SU-DHL-6 (cell line): ENCODE data around the gene WARS2.

Experiments used
- EZH2phosphoT487 ChIP-seq: fragments of 200-600 bp; sonication (generic), shearing (Covaris generic); conservative IDR thresholded peaks from 2 replicates; pipeline ENCODE4 v1.6.1; 2018; ENCODE audit warnings: mild to moderate bottlenecking, antibody characterized with exemption, low read length, moderate library complexity, mixed read lengths
- TF ChIP-seq, protein P1 (sequence below): fragments of 200-600 bp; sonication (generic); IDR thresholded peaks from one replicate; pipeline ENCODE4 v1.5.1; 2017; ENCODE audit warnings: antibody characterized with exemption, mild to moderate bottlenecking, low read length, moderate library complexity; ENCODE audit not compliant: insufficient read depth, poor library complexity, severe bottlenecking

DNA sequence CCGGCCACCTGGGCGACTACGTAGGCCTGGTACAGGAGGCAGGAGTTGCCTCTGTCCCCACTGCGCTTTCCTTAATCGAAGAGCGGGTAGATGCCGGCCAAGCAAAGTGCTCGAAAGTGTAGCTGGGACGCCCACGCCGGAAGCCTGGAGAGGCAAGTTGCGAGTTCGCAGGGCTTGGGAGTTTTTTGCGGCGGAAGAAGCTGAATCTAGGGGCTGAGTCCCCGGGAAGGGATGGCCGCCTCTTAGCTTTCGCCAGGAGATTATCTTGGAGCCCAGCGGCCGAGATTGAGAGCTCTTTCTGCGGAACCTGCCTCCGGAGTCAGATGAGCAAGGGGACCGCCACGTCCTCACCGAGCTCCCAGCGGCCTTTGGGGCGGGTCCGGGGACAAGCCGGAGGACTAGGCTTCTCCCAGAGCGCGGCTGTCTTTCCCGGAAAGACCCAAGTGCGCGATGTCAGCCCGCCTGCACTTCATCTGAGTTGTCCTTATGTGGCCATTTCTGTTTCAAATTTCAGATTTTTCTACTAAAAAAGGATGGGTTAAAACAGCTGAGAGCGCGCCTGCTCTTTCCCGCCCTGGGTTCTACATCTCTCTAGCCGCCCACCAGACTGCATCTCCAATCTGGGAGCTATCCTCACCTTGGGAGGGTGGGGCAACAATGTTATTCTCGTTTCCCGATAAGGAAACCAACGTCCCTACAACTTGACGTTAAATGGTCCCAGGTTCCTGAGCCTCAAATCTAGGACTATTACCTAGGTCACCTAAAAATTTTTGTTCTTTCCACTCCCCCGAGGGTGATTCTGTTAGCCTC is 139.9 kb downstream of the WARS2 start:
- TF ChIP-seq, protein P1, sequence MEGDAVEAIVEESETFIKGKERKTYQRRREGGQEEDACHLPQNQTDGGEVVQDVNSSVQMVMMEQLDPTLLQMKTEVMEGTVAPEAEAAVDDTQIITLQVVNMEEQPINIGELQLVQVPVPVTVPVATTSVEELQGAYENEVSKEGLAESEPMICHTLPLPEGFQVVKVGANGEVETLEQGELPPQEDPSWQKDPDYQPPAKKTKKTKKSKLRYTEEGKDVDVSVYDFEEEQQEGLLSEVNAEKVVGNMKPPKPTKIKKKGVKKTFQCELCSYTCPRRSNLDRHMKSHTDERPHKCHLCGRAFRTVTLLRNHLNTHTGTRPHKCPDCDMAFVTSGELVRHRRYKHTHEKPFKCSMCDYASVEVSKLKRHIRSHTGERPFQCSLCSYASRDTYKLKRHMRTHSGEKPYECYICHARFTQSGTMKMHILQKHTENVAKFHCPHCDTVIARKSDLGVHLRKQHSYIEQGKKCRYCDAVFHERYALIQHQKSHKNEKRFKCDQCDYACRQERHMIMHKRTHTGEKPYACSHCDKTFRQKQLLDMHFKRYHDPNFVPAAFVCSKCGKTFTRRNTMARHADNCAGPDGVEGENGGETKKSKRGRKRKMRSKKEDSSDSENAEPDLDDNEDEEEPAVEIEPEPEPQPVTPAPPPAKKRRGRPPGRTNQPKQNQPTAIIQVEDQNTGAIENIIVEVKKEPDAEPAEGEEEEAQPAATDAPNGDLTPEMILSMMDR: no peak
- TF ChIP-seq EZH2phosphoT487: no peak
